ENCODE data around the gene DDX27. TPM values are rescaled to one million over a fixed set of nuclear protein-coding genes. Genes with fewer than 3 reads are reported as not detected.

DDX27 gene
- total and polyA plus RNA-seq, 9 donors: 30.4 to 44.9 (median 36.8) TPM

- 55 to 64% (median 62%) methylated on average over 7 of the region's 7 CpGs for WGBS, 3 donors
- Histone ChIP-seq H3K4me3 (peak overlapping the region; percentile 58), H3K27me3 (no peaks in the 10 kb centered on the region), H3K4me1 (ENCODE audit: insufficient read depth) (peaks cover 15% of the 10 kb centered on the region), H3K36me3 (no peaks in the 10 kb centered on the region), H3K9me3 (peaks cover 0 to 20% of the 10 kb centered on the region in 2 donors), H3K27ac (peak overlapping the region in 1 of 2 donors; percentile 98)
- TF ChIP-seq EP300 (IDR thresholded peaks at IDR 0.05) (no peak), POLR2A (IDR thresholded peaks at IDR 0.05) (no peak), CTCF (IDR thresholded peaks at IDR 0.05) (no peak)
- no peak for DNase-seq
- intact Hi-C loops (cut with DNase I): loop anchor here in 1 of 4 donors (10.0 kb wide), 1 partner anchor 55 kb away; no protein-coding TSS in a partner anchor
These were observed 60.7 kb downstream of the DDX27 start for GRCh38 chr20:49279677-49280462.

DNA sequence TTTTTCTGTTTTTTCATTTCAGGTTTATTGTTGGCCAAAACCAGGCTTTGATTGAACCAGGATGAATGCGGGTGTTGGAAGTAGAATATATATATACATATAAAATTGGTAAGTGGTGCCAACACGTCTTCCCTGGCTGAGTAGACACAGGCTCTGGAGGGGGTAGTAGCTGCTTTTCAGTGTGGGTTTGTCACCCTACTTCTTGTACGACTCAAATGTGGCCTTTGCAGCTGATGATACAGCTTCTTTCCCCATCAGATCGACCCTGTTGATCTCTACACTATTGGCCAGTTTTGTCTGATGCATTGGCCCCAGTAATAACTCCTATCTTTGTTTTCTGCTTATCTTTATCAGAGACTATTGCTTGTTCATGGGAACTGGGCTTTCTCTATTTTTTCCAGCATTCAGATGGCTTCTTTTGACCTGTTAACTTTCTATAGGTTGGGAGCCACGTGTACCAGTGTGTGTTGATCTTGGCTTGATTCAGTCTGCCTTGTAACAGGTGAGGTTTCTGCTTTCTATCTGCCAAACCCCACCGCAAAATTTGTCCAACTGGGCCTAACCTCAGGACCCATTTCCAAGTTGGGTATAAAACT is 61.3 kb downstream of the DDX27 start:
- peaks cover 14% of the 10 kb centered on the region for H3K4me1 ChIP-seq (ENCODE audit: insufficient read depth)
- intact Hi-C loops (cut with DNase I): no loop called here
- DNase-seq: no peak
- WGBS, 3 donors: 57 to 65% (median 62%) methylated on average over 6 of the region's 6 CpGs
- peaks cover 0 to 23% of the 10 kb centered on the region in 2 donors for H3K9me3 ChIP-seq
- no peaks in the 10 kb centered on the region for H3K27me3 ChIP-seq
- no peak for TF ChIP-seq CTCF (IDR thresholded peaks at IDR 0.05)
- TF ChIP-seq EP300 (IDR thresholded peaks at IDR 0.05): no peak
- TF ChIP-seq POLR2A (IDR thresholded peaks at IDR 0.05): no peak
- no peak overlapping the region for H3K27ac ChIP-seq
- H3K4me3 ChIP-seq: no peak overlapping the region
- no peaks in the 10 kb centered on the region for H3K36me3 ChIP-seq

GRCh38 chr20:49281059-49281912 is 62.1 kb downstream of the DDX27 start:
- H3K27ac ChIP-seq: no peak overlapping the region

More at GRCh38 chr20:49281059-49281912, 62.1 kb downstream of the DDX27 start:
- WGBS, 3 donors: 78 to 85% (median 79%) methylated on average over 13 of the region's 13 CpGs
- no peak for DNase-seq
- no peak for TF ChIP-seq EP300 (IDR thresholded peaks at IDR 0.05)
- TF ChIP-seq POLR2A (IDR thresholded peaks at IDR 0.05): no peak
- TF ChIP-seq CTCF (IDR thresholded peaks at IDR 0.05): no peak
- H3K27me3 ChIP-seq: no peaks in the 10 kb centered on the region
- peaks cover 14% of the 10 kb centered on the region for H3K4me1 ChIP-seq (ENCODE audit: insufficient read depth)
- peaks cover 0 to 27% of the 10 kb centered on the region in 2 donors for H3K9me3 ChIP-seq
- H3K36me3 ChIP-seq: no peaks in the 10 kb centered on the region
- intact Hi-C loops (cut with DNase I): no loop called here
- H3K4me3 ChIP-seq: no peak overlapping the region

Measured in ovary (tissue), 9 donors.